Endothelial cell (in vitro differentiated cells): ENCODE data around the gene RASSF1. TPM values are rescaled to one million over a fixed set of nuclear protein-coding genes. Genes with fewer than 3 reads are reported as not detected.

ENCODE experiments used
- DNase-seq: peaks from one replicate; pipeline ENCODE4 v3.0.0; 2021; ENCODE audit warnings: low spot score
- H3K27ac Mint-ChIP-seq: one replicate; pipeline ENCODE4 v1.8.0; 2021; ENCODE audit warnings: mixed read lengths, inconsistent platforms; ENCODE audit not compliant: unreplicated experiment
- H3K27me3 Mint-ChIP-seq: one replicate; pipeline ENCODE4 v1.8.0; 2021; ENCODE audit warnings: mild to moderate bottlenecking, moderate library complexity, mixed read lengths, inconsistent platforms; ENCODE audit not compliant: unreplicated experiment
- H3K36me3 Mint-ChIP-seq: one replicate; pipeline ENCODE4 v1.8.0; 2021; ENCODE audit warnings: mild to moderate bottlenecking, low read depth, mixed read lengths, inconsistent platforms; ENCODE audit not compliant: unreplicated experiment
- H3K4me1 Mint-ChIP-seq: one replicate; pipeline ENCODE4 v1.8.0; 2021; ENCODE audit warnings: mild to moderate bottlenecking, mixed read lengths, inconsistent platforms; ENCODE audit not compliant: unreplicated experiment
- H3K4me3 Mint-ChIP-seq: one replicate; pipeline ENCODE4 v1.8.0; 2021; ENCODE audit warnings: mild to moderate bottlenecking, mixed read lengths, inconsistent platforms; ENCODE audit not compliant: unreplicated experiment
- H3K9me3 Mint-ChIP-seq: one replicate; pipeline ENCODE4 v1.8.0; 2021; ENCODE audit warnings: mixed read lengths, inconsistent platforms; ENCODE audit not compliant: unreplicated experiment
- long read RNA-seq: library from polyadenylated mRNA; unstranded; transcript quantifications from one replicate; pipeline ENCODE4 v2.0.0, GENCODE V29; 2020; ENCODE audit not compliant: unreplicated experiment
- total RNA-seq: library from RNA; stranded (reverse); fragmentation: NEBNext Ultra II Directional; extraction: Animal tissue kit (Norgen Biotek cat#: 25700); gene quantifications from one replicate; pipeline ENCODE4 v1.2.1, GENCODE V29; 2021; ENCODE audit not compliant: unreplicated experiment
- TF ChIP-seq, protein P1 (sequence below): fragments of 200-600 bp; sonication (generic); IDR thresholded peaks from one replicate; pipeline ENCODE4 v1.5.0; 2021; ENCODE audit warnings: antibody characterized with exemption; ENCODE audit not compliant: unreplicated experiment

The RASSF1 gene, protein sequence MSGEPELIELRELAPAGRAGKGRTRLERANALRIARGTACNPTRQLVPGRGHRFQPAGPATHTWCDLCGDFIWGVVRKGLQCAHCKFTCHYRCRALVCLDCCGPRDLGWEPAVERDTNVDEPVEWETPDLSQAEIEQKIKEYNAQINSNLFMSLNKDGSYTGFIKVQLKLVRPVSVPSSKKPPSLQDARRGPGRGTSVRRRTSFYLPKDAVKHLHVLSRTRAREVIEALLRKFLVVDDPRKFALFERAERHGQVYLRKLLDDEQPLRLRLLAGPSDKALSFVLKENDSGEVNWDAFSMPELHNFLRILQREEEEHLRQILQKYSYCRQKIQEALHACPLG
- 14.8 TPM for total RNA-seq
- long read RNA-seq, transcript RASSF1-201 (5 exons, 1,757 nt): major isoform, 14 of 21 reads
- long read RNA-seq, partial matches to known transcripts: 3 of 21 reads
- long read RNA-seq, other reads (novel, unspliced or antisense): 2 of 21 reads

DNA sequence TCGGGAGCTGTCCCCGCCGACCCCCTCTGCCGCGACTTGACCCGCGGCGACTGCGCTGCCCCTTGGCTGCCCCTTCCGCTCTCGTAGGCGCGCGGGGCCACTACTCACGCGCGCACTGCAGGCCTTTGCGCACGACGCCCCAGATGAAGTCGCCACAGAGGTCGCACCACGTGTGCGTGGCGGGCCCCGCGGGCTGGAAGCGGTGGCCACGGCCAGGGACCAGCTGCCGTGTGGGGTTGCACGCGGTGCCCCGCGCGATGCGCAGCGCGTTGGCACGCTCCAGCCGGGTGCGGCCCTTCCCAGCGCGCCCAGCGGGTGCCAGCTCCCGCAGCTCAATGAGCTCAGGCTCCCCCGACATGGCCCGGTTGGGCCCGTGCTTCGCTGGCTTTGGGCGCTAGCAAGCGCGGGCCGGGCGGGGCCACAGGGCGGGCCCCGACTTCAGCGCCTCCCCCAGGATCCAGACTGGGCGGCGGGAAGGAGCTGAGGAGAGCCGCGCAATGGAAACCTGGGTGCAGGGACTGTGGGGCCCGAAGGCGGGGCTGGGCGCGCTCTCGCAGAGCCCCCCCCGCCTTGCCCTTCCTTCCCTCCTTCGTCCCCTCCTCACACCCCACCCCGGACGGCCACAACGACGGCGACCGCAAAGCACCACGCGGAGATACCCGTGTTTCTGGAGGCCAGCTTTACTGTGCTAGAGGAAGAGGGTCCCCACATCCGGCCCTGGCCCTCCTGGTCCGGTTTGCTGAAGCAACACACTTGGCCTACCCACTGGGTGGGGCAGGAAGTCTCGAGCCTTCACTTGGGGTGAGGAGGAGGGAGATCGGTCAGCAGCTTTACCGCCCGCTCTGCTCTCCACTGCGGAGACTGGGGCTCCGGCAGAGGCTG lies at the start of gene RASSF1:
RASSF1 (minus strand) TSS at position 389 of the 882 bp plus-strand sequence; CDS start at position 358, 31 bp downstream.
- H3K27me3 Mint-ChIP-seq: peaks cover 27% of the 10 kb centered on the region
- TF ChIP-seq, protein P1, sequence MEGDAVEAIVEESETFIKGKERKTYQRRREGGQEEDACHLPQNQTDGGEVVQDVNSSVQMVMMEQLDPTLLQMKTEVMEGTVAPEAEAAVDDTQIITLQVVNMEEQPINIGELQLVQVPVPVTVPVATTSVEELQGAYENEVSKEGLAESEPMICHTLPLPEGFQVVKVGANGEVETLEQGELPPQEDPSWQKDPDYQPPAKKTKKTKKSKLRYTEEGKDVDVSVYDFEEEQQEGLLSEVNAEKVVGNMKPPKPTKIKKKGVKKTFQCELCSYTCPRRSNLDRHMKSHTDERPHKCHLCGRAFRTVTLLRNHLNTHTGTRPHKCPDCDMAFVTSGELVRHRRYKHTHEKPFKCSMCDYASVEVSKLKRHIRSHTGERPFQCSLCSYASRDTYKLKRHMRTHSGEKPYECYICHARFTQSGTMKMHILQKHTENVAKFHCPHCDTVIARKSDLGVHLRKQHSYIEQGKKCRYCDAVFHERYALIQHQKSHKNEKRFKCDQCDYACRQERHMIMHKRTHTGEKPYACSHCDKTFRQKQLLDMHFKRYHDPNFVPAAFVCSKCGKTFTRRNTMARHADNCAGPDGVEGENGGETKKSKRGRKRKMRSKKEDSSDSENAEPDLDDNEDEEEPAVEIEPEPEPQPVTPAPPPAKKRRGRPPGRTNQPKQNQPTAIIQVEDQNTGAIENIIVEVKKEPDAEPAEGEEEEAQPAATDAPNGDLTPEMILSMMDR: no peak
- peak within 1 kb of the TSS; percentile 76 for H3K4me3 Mint-ChIP-seq
- H3K4me1 Mint-ChIP-seq: peaks cover 26% of the 10 kb centered on the region
- no peaks in the 10 kb centered on the region for H3K9me3 Mint-ChIP-seq
- peaks cover 10% of the 10 kb centered on the region for H3K36me3 Mint-ChIP-seq
- no peak within 1 kb of the TSS for H3K27ac Mint-ChIP-seq
- no peak for DNase-seq

DNA sequence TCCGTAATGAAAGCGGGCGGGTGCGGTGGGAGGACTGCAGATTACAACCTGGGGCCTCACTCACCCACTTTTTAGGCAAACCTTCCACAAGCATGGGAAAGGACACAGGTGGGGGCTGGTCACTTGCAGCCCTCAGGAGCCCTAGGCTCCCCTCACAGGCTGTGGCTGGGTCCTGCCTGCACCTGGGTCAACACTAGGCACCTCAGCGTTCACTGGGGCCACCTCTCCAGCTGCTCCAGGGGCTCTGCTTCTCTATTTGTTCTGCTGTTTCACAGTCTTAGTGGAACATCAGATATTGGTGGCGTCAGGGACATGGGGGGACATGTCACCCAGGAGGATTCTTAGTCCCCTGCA lies 48.8 kb upstream of the RASSF1 start:
- no peak overlapping the region for H3K4me3 Mint-ChIP-seq
- peaks cover 4% of the 10 kb centered on the region for H3K4me1 Mint-ChIP-seq
- TF ChIP-seq, protein P1: no peak

DNA sequence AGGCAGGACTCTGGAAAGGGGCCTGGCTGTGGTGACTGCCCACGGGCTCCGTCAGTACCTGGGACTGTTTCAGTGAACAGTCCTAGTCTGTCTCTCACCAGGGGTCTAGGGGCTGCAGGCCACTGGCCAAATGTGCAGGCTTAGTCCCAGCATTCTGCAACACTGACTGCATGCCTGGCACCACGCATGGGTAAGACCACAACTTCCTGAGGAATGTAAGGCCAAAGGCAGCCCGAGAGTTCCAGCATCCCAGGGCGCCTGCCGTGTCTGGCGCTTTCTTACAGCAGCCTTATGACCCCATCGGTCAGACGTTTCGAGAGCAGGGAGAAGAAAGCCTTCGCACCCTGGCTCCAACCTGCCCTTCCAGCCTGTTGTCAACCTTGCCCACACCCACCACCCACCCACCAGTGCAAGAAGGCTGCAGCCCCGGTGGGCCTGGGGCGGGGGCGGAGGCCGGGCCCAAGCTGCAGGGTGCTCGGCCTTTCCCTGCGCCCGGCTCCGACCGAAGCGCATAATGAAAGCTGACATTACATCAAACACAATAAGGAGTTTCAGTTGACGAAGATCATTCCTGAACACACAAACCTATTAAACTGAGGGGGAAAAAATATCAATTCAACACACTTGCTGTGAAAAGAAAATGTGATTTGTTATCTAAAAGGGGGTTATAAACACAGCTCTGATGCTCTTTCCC lies 48.2 kb upstream of the RASSF1 start:
- Mint-ChIP-seq H3K27ac (no peak overlapping the region), H3K36me3 (peaks cover 4% of the 10 kb centered on the region), H3K4me1 (peaks cover 6% of the 10 kb centered on the region), H3K27me3 (peaks cover 2% of the 10 kb centered on the region), H3K4me3 (no peak overlapping the region), H3K9me3 (no peaks in the 10 kb centered on the region)
- TF ChIP-seq, protein P1: no peak
- DNase-seq: no peak

More for the DNA sequence above, 48.8 kb upstream of the RASSF1 start:
- Mint-ChIP-seq H3K27me3 (peaks cover 2% of the 10 kb centered on the region), H3K27ac (no peak overlapping the region), H3K36me3 (peaks cover 4% of the 10 kb centered on the region), H3K9me3 (no peaks in the 10 kb centered on the region)
- DNase-seq: no peak

DNA sequence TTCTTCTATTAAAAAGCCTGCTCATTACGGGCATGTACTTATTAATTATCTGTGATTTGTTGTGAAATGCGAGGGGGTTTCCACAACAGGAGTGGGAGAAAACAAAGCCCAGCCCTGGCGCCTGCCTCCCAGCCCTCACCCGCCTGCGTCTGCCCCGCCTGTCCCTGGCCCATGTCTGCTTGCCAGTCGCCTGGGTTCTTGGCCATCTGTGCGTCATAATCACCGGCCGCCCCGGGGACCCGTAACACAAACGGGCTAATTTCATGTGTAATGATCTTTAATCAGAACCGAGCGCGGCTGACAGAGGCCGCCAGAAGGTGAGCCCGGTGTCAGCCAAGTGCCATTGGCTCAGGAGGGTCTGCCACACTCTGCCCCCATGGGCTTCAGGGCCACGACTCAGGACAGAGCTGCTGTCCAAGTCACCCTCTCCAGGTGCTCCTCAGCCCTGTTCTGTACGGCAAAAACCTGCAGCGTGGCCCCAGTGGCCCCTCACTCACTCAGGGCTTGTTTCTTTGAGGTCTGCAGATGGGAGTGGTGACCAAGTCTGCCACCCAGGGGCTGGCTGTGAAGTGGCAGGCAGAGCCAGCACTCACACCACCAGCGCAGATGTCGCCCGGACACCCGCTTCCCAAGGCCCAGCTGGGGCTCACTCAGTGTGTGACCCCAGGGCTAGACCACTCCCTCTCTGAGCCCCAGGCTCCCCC lies 47.5 kb upstream of the RASSF1 start:
- Mint-ChIP-seq H3K27ac (no peak overlapping the region), H3K27me3 (peaks cover 2% of the 10 kb centered on the region), H3K4me3 (no peak overlapping the region), H3K9me3 (no peaks in the 10 kb centered on the region), H3K4me1 (peaks cover 8% of the 10 kb centered on the region), H3K36me3 (peaks cover 4% of the 10 kb centered on the region)
- DNase-seq: peak; percentile 45
- TF ChIP-seq, protein P1: peak; percentile 23
